Gastrocnemius medialis (tissue), 4 donors: ENCODE results near the gene ZFP69B.

Experiments used
- POLR2A ChIP-seq, 2 donors: fragments of 450-650 bp; IDR thresholded peaks; one replicate each; pipeline ENCODE4 v1.6.1; 2017; ENCODE audit warnings: antibody characterized with exemption in 2 of 2, mild to moderate bottlenecking in 2 of 2, moderate library complexity in 2 of 2
- TF ChIP-seq, protein P1 (sequence below), 5 experiments: fragments of 450-650 bp in 3 of 5; fragments of 200-600 bp in 2 of 5; sonication (generic) in 2 of 5; IDR thresholded peaks in 4 of 5; conservative IDR thresholded peaks in 1 of 5; 1 replicate in 4 of 5; 2 replicates in 1 of 5; pipeline ENCODE4 v1.5.1; 2016 to 2019; ENCODE audit warnings: antibody characterized with exemption in 5 of 5, mild to moderate bottlenecking in 3 of 5, moderate library complexity in 3 of 5

DNA sequence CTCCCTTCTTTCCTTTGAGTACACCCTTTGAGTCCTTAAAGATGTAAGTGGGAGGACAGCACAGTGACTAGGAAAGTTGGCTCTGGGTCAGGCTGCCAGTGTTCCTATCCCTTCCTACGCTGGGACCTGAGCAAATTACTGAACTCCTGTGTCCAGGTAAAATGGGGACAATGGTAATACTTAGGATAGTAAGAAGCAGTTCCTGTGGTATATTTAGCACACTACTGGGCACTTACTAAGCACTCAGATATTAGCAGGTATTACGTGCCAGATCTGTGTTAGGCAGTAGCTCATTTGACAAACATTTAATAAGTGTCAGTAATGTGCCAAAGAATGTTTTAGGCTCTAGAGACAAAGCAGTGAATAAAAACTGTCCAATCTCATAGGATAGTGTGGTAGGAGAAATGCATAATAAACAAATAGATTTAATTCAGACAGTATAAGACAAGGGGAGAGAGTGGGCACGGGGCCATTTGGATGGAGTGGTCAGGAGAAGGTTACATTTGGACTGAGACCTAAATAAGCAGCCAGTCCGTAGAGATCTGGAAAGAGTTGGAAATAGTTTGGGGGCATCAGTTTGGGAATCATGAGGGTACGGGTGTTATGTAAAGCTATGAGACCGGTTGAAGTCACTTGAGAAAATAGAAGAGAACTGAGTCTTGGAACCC is 26.2 kb upstream of the ZFP69B start:
- TF ChIP-seq, protein P1, sequence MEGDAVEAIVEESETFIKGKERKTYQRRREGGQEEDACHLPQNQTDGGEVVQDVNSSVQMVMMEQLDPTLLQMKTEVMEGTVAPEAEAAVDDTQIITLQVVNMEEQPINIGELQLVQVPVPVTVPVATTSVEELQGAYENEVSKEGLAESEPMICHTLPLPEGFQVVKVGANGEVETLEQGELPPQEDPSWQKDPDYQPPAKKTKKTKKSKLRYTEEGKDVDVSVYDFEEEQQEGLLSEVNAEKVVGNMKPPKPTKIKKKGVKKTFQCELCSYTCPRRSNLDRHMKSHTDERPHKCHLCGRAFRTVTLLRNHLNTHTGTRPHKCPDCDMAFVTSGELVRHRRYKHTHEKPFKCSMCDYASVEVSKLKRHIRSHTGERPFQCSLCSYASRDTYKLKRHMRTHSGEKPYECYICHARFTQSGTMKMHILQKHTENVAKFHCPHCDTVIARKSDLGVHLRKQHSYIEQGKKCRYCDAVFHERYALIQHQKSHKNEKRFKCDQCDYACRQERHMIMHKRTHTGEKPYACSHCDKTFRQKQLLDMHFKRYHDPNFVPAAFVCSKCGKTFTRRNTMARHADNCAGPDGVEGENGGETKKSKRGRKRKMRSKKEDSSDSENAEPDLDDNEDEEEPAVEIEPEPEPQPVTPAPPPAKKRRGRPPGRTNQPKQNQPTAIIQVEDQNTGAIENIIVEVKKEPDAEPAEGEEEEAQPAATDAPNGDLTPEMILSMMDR (IDR thresholded peaks at IDR 0.05 in 4 of 5, conservative IDR thresholded peaks at IDR 0.05 in 1 of 5), result no peak
- TF ChIP-seq POLR2A (IDR thresholded peaks at IDR 0.05), result no peak
